AG04449 (cell line): ENCODE measurements around the gene ELOVL4.
A peak's percentile ranks its signal among the peaks of the same experiment; 100 is the strongest.

ENCODE experiments used
- CTCF ChIA-PET: fragments of 350-600 bp; formaldehyde crosslinking; extraction: SDS; loops from one replicate; lab custom pipeline; 2021; ENCODE audit warnings: antibody characterized with exemption; lab: Yijun Ruan, JAX
- POLR2A ChIA-PET: fragments of 400-600, 350-600 bp; formaldehyde crosslinking; extraction: SDS; loops from one replicate; lab custom pipeline; 2020; ENCODE audit warnings: antibody characterized with exemption, inconsistent platforms; lab: Yijun Ruan, JAX
- DNase-seq: peaks from one replicate; pipeline ENCODE4 v3.0.0-alpha.2; 2010; ENCODE audit warnings: low read depth, low spot score
- H3K4me3 ChIP-seq: 2 replicates; pipeline ENCODE4 v1.5.1; 2011; ENCODE audit warnings: low read depth, mild to moderate bottlenecking, control low read depth, low read length
- CTCF ChIP-seq: IDR thresholded peaks from one replicate; pipeline ENCODE4 v1.5.1; 2011; ENCODE audit warnings: mild to moderate bottlenecking, moderate library complexity, low read length, control low read depth, inconsistent platforms; ENCODE audit not compliant: insufficient read depth; ENCODE audit errors: missing control alignments

Gene ELOVL4

GRCh38 chr6:79869184-79869583 is 78.2 kb downstream of the ELOVL4 start:
- TF ChIP-seq CTCF: no peak
- ChIA-PET POLR2A (no interaction called here), CTCF (interaction anchor here (0.9 to 4.8 kb wide), 33 partner anchors 9 to 303 kb away, joined by 3 to 89 read pairs (median 5); no protein-coding TSS in a partner anchor)
- no peak overlapping the region for H3K4me3 ChIP-seq
- no peak for DNase-seq

GRCh38 chr6:79868098-79868722 is 79.1 kb downstream of the ELOVL4 start:
- ChIA-PET CTCF (interaction anchor here (0.8 to 4.8 kb wide), 34 partner anchors 8 to 317 kb away, joined by 3 to 89 read pairs (median 4); partner anchors contain the start of gene TTK), POLR2A (no interaction called here)
- H3K4me3 ChIP-seq: peak overlapping the region; percentile 29
- no peak for DNase-seq
- peak; percentile 44 for TF ChIP-seq CTCF
